GM08714 (cell line): ENCODE data around the gene CMSS1.

Source experiments
- H3K4me3 ChIP-seq: fragments of 200-500 bp; sonication (Bioruptor generic); 2 replicates; pipeline ENCODE4 v1.5.1; 2014; ENCODE audit warnings: mild to moderate bottlenecking, low read length, inconsistent platforms
- ZNF274 ChIP-seq: IDR thresholded peaks from 2 replicates; pipeline ENCODE4 v1.6.1; 2012; ENCODE audit warnings: mild to moderate bottlenecking, low read depth, low read length

The CMSS1 gene

GRCh38 chr3:100075851-100076730 is 258.4 kb downstream of the CMSS1 start:
- no peak for TF ChIP-seq ZNF274
- no peak overlapping the region for H3K4me3 ChIP-seq

- no peak for TF ChIP-seq ZNF274
- no peak overlapping the region for H3K4me3 ChIP-seq
Observed at GRCh38 chr3:100076731-100077529, 259.3 kb downstream of the CMSS1 start.

- TF ChIP-seq ZNF274: no peak
- H3K4me3 ChIP-seq: no peak overlapping the region
Observed at GRCh38 chr3:100079328-100079727, 261.7 kb downstream of the CMSS1 start.

- no peak overlapping the region for H3K4me3 ChIP-seq
- no peak for TF ChIP-seq ZNF274
Observed at GRCh38 chr3:100080573-100080972, 262.9 kb downstream of the CMSS1 start.

- H3K4me3 ChIP-seq: no peak overlapping the region
- no peak for TF ChIP-seq ZNF274
Observed at GRCh38 chr3:100081311-100081710, 263.6 kb downstream of the CMSS1 start.

- no peak for TF ChIP-seq ZNF274
- no peak overlapping the region for H3K4me3 ChIP-seq
Observed at GRCh38 chr3:100081986-100082692, 264.5 kb downstream of the CMSS1 start.

- no peak for TF ChIP-seq ZNF274
Observed at GRCh38 chr3:100082714-100083113, 265.1 kb downstream of the CMSS1 start.

GRCh38 chr3:100083209-100083608 is 265.5 kb downstream of the CMSS1 start:
- no peak for TF ChIP-seq ZNF274
- no peak overlapping the region for H3K4me3 ChIP-seq

More at GRCh38 chr3:100082714-100083113, 265.1 kb downstream of the CMSS1 start:
- H3K4me3 ChIP-seq: no peak overlapping the region

- TF ChIP-seq ZNF274: no peak
- no peak overlapping the region for H3K4me3 ChIP-seq
Observed at GRCh38 chr3:100084100-100084806, 266.6 kb downstream of the CMSS1 start.

GRCh38 chr3:100086401-100086800 is 268.7 kb downstream of the CMSS1 start:
- no peak for TF ChIP-seq ZNF274
- no peak overlapping the region for H3K4me3 ChIP-seq

- no peak for TF ChIP-seq ZNF274
- H3K4me3 ChIP-seq: no peak overlapping the region
Observed at GRCh38 chr3:100087198-100087597, 269.5 kb downstream of the CMSS1 start.

- TF ChIP-seq ZNF274: no peak
- no peak overlapping the region for H3K4me3 ChIP-seq
Observed at GRCh38 chr3:100088735-100089368, 271.2 kb downstream of the CMSS1 start.
